GM12865 (cell line): Measurements from ENCODE around the gene COL27A1.

Experiments
- DNase-seq: peaks from one replicate; pipeline ENCODE4 v3.0.0; 2010; ENCODE audit warnings: low read depth
- H3K4me3 ChIP-seq: 2 replicates; pipeline ENCODE4 v1.5.1; 2011; ENCODE audit warnings: mild to moderate bottlenecking, low read depth, low read length, control low read depth
- TF ChIP-seq, protein P1 (sequence below): IDR thresholded peaks from 2 replicates; pipeline ENCODE4 v1.5.1; 2011; ENCODE audit warnings: low read length, control low read depth, low read depth, inconsistent platforms; ENCODE audit not compliant: insufficient read depth; ENCODE audit errors: missing control alignments

Gene COL27A1

DNA sequence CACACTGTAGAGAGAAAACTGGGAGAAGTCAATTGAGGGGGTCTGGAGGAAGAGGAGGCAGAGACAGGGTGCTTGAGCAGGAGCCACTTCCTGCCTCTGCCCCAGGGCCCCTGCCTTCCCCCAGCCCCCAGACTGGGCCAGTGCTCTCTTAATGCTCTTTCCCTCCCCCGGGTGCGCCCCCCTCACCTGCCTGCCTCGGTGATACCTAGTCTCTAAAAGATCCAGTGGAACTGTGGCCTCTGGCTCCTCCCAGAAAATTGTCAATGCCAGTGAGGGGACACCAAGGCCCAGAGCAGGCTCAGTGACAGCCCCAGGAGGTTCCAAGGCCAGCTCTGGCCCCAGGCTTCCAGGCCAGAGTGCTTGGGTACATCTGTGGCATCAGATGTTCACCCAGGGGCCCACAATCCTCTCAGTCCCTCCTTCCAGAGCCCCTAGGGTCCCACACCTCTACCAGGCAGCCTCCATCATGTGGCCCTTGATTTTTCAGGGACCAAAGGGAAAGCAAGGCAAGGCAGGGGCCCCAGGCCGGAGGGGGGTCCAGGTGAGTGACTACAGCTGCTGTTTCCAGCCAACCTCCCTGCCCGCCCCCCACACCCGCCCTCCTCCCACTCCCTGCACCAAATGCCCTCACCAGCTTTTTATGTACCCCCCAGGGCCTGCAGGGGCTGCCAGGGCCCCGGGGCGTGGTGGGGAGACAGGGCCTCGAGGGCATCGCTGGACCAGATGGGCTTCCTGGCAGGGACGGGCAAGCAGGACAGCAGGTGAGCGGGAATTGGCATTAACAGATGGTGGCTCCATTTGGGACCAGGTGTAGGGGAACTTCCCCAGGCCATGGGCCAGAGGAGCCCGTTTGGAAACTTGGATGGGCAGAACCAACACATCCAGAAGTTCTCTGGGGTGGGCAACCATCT lies 134.5 kb downstream of the COL27A1 start:
- H3K4me3 ChIP-seq, result no peak overlapping the region
- no peak for DNase-seq
- TF ChIP-seq, protein P1, sequence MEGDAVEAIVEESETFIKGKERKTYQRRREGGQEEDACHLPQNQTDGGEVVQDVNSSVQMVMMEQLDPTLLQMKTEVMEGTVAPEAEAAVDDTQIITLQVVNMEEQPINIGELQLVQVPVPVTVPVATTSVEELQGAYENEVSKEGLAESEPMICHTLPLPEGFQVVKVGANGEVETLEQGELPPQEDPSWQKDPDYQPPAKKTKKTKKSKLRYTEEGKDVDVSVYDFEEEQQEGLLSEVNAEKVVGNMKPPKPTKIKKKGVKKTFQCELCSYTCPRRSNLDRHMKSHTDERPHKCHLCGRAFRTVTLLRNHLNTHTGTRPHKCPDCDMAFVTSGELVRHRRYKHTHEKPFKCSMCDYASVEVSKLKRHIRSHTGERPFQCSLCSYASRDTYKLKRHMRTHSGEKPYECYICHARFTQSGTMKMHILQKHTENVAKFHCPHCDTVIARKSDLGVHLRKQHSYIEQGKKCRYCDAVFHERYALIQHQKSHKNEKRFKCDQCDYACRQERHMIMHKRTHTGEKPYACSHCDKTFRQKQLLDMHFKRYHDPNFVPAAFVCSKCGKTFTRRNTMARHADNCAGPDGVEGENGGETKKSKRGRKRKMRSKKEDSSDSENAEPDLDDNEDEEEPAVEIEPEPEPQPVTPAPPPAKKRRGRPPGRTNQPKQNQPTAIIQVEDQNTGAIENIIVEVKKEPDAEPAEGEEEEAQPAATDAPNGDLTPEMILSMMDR, result no peak

DNA sequence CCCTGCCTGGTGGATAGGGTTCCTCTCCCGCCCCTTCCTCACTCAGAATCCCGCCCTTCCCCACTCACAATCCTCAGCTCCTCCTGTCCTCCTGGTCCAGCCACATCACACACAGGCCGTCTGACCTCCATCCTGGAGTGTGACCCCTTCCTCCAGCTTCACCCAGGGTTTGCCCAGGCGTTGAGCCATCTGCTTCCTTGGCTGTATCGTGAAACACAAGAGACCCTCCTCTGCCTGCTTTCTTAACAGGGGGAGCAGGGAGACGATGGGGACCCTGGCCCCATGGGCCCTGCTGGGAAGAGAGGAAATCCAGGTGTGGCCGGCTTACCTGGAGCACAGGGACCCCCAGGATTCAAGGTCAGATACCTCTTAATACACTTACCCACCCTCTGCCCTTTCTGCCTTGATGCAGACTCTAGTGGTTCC lies 135.2 kb downstream of the COL27A1 start:
- no peak overlapping the region for H3K4me3 ChIP-seq
- DNase-seq, result no peak
- TF ChIP-seq, protein P1, result no peak

DNA sequence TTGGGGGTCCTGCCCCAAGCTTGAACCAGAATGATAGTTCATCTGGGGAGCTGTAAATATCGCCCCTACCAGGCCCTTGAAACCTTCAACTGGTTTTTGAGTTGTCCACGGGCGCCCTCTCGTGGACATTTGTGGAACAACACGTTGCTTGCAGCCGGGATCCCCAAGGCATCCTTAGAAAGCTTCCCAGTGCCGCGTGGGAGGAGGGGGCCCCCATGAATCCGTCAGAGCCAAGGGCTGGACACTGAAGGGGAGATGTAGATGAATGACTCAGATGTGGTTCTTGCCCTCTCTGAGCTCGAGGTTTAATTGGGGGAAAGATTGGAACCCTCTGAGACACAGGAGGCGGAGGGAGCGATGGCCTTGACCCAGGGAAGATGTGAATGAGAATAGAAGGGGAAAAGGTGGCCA lies 135.7 kb downstream of the COL27A1 start:
- peak; percentile 61 for DNase-seq
- no peak overlapping the region for H3K4me3 ChIP-seq

DNA sequence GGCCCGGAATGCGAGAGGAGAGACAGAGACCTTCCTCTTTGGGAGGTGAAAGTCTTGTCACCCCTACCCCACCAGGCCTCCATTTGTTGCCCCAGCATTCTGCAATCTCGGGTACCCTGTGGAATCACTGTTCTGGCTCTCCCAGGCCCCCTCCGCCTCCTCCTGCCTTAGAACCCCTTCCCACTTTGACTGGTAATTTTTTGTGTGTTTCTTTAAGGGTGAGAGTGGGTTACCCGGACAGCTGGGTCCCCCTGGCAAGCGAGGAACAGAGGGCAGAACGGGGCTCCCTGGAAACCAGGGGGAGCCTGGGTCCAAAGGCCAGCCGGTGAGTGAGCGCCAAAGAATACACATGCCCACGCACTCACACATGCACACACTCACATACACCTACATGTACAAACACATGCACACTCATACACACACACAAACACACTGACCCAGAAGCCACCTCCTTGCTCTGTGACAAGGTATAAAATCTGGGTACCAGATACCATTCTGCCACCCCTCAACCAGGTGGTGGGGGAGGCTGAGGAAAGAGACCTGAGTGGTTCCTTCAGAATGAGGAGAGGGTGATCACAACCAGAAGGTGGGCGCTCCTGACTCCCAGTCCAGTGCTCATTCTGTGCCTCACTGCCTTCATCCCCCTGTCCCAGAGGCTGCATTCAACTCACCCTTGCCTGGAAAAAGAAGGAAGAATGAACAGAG lies 136.7 kb downstream of the COL27A1 start:
- TF ChIP-seq, protein P1, result no peak
- no peak for DNase-seq

More for the DNA sequence above, 135.7 kb downstream of the COL27A1 start:
- TF ChIP-seq, protein P1, result peak; percentile 78

DNA sequence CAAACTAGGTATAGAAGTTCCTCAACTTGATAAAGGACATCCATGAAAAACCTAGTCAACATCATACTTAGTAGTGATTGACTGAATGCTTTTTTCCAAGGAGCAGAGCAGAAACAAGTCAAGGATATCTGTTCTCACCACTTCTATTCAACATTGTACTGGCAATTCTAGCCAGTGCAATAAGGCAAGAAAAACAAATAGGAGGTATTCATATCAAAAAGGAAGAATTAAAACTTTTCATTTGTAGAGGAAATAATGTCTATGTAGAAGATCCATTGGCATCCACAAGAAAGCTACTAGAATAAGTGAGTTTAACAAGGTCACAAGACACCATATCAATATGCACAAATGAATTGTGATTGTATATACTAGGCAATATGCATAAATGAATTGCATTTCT lies 139.3 kb downstream of the COL27A1 start:
- no peak for DNase-seq
- H3K4me3 ChIP-seq, result no peak overlapping the region
- TF ChIP-seq, protein P1, result no peak

More for the DNA sequence above, 136.7 kb downstream of the COL27A1 start:
- H3K4me3 ChIP-seq, result no peak overlapping the region

DNA sequence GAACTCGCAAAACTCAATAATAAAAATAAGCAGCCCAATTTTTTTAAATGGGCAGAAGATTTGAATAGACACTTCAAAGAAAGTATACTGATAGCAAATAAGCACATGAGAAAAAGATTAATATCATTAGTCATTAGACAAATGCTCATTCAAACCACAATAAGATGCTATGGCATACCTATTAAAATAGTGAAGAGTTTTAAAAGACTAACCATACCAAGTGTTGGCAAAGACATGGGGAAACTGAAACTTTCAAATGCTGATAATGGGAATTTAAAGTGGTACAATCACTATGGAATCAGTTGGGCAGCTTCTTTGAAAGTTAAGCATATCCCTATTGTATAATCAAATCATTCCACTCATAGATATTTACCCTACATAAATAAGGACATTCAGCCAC lies 141.0 kb downstream of the COL27A1 start:
- TF ChIP-seq, protein P1, result no peak
- H3K4me3 ChIP-seq, result no peak overlapping the region
- DNase-seq, result no peak
